Bone marrow (tissue), 2 donors: ENCODE measurements around the gene CNGA4.
"Not testable (repeated sequence)": the region's sequence is repeated elsewhere in the genome, so short reads cannot be mapped to it uniquely, and the experiment has no call there.

Experiments used
- DNase-seq, 2 donors: peaks; one replicate each; lab custom pipeline; 2025; lab: John Stamatoyannopoulos, UW

CNGA4 gene

GRCh38 chr11:6263662-6264061 is 24.8 kb downstream of the CNGA4 start:
- DNase-seq = no peak

- no peak for DNase-seq
Observed at GRCh38 chr11:6268820-6269219, 29.9 kb downstream of the CNGA4 start.

- no peak for DNase-seq
Observed at GRCh38 chr11:6269994-6270393, 31.1 kb downstream of the CNGA4 start.

GRCh38 chr11:6270584-6271246 is 31.8 kb downstream of the CNGA4 start:
- no peak for DNase-seq

- DNase-seq = no peak
Observed at GRCh38 chr11:6271598-6271997, 32.7 kb downstream of the CNGA4 start.

GRCh38 chr11:6273188-6273587 is 34.3 kb downstream of the CNGA4 start:
- no peak for DNase-seq

DNA sequence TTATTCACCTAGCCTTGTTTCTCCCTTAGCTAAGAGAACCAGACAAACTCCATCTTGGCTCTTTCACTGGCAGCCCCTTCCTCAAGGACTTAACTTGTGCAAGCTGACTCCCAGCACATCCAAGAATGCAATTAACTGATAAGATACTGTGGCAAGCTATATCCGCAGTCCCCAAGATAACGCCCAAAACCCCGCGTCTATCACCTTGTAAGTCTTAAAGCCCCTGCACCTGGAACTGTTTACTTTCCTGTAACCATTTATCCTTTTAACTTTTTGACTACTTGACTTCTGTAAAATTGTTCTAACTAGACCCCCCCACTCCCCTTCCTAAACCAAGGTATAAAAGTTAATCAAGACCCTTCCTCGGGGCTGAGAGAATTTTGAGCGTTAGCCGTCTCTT is 41.9 kb downstream of the CNGA4 start:
- not testable (repeated sequence) for DNase-seq

GRCh38 chr11:6283453-6284023 is 44.6 kb downstream of the CNGA4 start:
- no peak for DNase-seq

DNA sequence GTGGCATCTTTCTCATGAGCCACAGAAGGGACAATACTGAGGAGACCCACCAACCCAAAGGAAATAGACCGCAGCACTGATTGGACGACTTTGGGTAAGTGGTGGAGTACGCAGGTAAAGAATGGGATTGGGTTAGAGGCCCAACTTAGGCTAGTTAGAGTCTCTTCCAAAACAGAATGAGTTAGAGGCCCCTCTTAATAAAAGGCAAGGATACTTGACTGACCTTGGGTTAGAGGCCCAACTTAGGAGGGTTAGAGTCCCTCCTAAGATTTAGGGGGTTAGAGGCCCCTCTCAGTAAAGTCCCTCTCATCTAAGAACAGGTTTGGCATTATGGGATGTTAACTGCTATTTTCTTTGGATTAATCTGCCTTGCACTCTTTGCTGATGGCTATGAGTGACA is 45.4 kb downstream of the CNGA4 start:
- no peak for DNase-seq

DNA sequence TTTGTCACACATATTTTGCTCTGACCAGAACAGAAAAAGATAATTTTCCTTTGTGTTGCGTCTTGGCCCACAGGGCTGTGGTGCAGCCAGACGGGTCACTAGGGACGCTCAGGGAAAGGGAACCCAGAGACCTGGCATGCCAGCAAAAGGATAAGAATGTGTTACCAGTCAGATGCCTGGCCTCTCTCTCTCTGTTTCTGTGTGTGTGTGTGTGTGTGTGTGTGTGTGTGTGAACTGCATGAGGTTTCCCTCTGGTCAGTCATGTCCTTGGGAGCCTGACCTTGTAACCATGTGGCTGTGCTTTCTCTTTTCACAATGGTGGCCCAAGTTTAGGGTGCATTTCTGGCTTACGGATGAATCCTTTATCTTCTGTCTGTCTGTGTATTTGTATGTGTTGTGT is 46.1 kb downstream of the CNGA4 start:
- no peak for DNase-seq
